ENCODE data around the gene CLIC6.

GRCh38 chr21:34639882-34640788 is 28.7 kb upstream of the CLIC6 start:
- TF ChIP-seq CTCF (IDR thresholded peaks at IDR 0.05 in 4 of 5, conservative IDR thresholded peaks at IDR 0.05 in 1 of 5) (no peak), POLR2A (IDR thresholded peaks at IDR 0.05) (no peak)

Measured in gastrocnemius medialis (tissue), 4 donors.